GM12872 (cell line): ENCODE data around the gene GIMAP4.

ENCODE experiments used
- TF ChIP-seq, protein P1 (sequence below): IDR thresholded peaks from 3 replicates; pipeline ENCODE4 v1.5.1; 2011; ENCODE audit warnings: low read depth, mild to moderate bottlenecking, low read length, moderate library complexity; ENCODE audit not compliant: insufficient read depth

Gene GIMAP4

DNA sequence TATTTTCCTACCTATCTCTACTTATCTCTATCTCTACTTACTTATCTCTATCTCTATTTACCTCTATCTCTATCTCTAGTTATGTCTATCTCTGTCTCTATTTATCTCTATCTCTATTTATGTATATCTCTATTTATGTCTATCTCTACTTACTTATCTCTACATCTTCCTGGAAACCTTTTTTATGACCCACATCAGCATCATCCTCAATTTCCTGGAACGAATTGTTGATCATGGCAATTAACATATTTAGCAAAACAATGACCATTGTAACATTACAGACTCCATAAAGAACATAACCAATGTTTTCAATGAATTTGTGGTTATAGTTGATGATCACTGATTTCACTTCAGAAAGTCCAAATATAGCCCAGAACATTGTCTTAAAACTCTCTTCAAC is 46.7 kb downstream of the GIMAP4 start:
- TF ChIP-seq, protein P1, sequence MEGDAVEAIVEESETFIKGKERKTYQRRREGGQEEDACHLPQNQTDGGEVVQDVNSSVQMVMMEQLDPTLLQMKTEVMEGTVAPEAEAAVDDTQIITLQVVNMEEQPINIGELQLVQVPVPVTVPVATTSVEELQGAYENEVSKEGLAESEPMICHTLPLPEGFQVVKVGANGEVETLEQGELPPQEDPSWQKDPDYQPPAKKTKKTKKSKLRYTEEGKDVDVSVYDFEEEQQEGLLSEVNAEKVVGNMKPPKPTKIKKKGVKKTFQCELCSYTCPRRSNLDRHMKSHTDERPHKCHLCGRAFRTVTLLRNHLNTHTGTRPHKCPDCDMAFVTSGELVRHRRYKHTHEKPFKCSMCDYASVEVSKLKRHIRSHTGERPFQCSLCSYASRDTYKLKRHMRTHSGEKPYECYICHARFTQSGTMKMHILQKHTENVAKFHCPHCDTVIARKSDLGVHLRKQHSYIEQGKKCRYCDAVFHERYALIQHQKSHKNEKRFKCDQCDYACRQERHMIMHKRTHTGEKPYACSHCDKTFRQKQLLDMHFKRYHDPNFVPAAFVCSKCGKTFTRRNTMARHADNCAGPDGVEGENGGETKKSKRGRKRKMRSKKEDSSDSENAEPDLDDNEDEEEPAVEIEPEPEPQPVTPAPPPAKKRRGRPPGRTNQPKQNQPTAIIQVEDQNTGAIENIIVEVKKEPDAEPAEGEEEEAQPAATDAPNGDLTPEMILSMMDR: no peak

DNA sequence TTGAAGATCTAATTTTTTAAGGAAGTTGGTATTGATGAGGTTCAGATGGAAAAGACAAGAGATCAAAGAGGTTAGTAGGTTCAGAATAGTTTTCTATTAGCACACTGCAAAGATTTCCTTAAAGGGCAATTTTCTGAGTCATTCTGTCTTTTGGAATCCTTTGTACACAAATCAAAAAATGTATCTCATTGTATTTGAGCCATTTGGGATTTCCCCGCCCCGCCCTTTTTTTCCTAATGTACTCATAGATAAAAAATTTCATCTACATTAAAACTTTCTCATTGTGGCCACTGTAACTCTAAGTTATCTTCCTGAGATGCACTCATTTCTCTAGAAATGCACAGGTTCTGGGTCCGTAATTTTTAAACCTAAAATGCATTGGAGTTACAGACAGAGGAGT is 52.9 kb downstream of the GIMAP4 start:
- TF ChIP-seq, protein P1: no peak

DNA sequence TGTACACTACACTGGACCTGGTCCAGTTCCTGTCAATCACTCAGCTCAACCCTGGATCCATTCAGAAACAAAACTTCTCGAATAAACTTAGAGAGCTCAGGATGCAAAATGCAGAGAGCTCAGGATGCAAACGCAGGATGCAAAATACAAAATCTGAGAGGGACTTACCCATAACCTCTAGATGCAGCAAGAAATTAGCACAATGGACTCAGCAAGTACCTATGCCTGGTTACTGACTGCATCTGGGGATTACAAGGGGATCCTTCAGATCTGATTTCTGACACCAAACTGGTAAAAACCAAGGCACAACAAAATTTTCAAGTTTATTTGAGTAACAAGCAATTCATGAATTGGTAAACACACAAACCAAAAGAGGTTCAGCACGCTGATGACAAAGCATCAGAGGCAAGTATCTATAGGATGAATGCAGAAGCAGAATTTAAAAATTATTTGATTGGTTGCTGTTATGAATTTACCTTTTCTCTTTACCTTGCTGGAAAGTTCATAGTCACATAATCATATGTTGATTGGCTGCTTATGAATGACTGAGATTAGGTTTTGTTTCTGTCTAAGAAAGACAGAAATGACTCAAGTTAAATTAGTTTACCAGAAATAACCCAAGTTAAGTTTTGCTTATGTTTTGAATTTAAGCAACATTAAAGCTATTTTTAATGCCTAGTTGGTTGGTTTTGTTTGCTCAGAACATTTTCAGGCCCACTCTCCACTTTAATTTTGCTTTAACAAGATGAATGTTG is 53.6 kb downstream of the GIMAP4 start:
- TF ChIP-seq, protein P1: no peak

DNA sequence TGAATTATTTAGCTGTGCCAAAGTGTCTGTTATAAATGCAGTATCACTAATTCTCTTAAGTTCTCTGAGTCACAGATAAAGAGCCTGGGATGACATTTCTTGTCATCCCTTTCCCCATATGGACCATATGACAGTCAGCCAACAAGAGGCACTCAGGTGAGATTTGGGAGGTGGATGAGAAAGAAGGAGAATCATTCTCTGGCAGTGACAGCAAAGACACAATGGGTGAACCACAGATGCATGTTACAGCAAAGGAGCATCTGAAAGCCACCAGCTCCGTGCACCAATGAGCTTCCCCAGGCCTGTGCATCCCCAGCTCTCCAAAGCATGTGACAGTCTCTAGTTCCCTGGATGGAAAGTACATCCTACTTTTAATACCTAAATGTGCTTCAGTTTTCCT is 54.2 kb downstream of the GIMAP4 start:
- TF ChIP-seq, protein P1: no peak
